ENCODE measurements around the gene CXCL14. TPM values are rescaled to one million over a fixed set of nuclear protein-coding genes. Genes with fewer than 3 reads are reported as not detected.

The CXCL14 gene, protein sequence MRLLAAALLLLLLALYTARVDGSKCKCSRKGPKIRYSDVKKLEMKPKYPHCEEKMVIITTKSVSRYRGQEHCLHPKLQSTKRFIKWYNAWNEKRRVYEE
- not detected for total RNA-seq

DNA sequence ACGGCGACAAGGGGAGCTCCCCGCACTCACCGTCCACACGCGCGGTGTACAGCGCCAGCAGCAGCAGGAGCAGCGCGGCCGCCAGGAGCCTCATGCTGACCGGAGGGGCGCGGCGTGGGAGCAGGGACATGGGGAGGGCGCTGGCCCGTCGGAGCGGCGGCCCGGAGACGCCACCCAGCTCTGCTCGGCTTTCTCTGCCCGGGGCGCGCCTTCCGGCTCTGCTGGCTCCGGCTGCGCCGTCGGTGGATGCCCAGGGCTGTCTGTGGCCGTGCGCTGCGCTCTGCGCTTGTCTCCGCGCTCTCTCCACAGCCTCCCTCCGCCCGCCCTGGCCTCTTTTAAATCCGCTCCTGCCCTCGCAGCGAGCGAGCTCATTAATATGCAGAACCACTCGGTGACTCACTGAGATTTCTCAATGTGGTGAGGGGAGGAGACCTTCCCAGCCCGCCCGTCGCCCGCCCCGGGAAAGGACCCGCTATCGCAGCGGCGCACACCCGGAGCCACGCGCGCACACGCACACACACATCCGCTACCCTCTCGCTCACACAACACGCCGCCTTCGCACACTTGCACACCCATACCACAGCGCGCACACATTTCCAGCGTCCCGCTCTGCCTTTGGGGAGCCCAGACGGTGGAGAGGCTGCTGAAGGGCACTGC lies at the start of gene CXCL14:
TSS of gene CXCL14 (minus strand) at position 307 of the 657 bp plus-strand sequence. CDS start at position 94, 213 bp downstream.
- Mint-ChIP-seq H3K27me3 (ENCODE audit: low read depth) (peaks cover 40% of the 10 kb centered on the region), H3K9me3 (no peaks in the 10 kb centered on the region), H3K4me3 (peak within 1 kb of the TSS in 1 of 2 donors; percentile 36), H3K4me1 (ENCODE audit: low read depth) (peaks cover 5% of the 10 kb centered on the region), H3K36me3 (ENCODE audit: insufficient read depth in 2 of 2) (no peaks in the 10 kb centered on the region), H3K27ac (no peak within 1 kb of the TSS)
- DNase-seq (peak in 1 of 2 donors; percentile 18), ATAC-seq (replicated peaks in 1 of 2) (peak; percentile 42 to 49)

DNA sequence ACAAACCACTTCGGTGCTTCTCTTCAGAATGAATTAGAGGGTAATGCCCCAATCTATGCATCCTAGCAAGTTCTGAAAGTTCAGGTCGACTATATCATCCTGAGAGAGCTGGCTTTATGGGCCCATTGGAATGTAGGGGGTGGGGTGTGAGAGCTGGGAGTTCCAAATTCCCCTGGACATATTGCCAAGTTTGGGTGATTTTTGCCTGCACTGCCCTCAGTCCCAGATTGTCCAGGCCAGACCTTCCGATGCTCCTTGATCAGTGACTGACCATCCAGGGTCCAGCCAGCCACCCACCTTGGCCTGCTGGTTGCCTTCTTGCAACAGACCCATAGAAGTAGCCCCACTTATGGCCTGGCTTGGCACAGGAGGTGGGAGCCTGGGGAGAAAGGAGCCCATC lies 47.8 kb upstream of the CXCL14 start:
- H3K27ac Mint-ChIP-seq = no peak overlapping the region
- no peak overlapping the region for H3K4me3 Mint-ChIP-seq
- H3K36me3 Mint-ChIP-seq (ENCODE audit: insufficient read depth in 2 of 2) = no peaks in the 10 kb centered on the region
- ATAC-seq (replicated peaks in 1 of 2) (no peak), DNase-seq (no peak)
- H3K4me1 Mint-ChIP-seq (ENCODE audit: low read depth) = no peaks in the 10 kb centered on the region
- H3K9me3 Mint-ChIP-seq = no peaks in the 10 kb centered on the region
- H3K27me3 Mint-ChIP-seq (ENCODE audit: low read depth) = peaks cover 5% of the 10 kb centered on the region

DNA sequence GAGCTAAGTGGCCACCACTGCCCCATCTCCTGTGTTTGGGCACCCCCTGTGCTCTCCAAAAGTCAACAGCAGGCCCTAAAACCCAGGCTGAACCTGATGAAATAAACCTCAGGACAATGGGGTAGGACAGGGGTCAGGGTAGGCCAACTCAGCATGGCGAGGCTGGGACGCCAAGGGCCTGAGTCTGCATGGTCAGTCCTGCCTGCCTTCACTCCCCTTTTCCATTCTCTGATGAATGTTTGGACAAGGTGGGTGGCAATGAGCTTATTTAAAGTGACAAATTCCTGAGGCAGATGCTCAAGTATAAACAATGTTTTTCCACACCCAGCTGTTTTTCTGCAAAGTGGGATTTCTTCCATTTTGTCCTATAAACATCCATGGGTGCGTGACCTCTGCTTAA lies 47.2 kb upstream of the CXCL14 start:
- H3K4me1 Mint-ChIP-seq (ENCODE audit: low read depth) = no peaks in the 10 kb centered on the region
- ATAC-seq (replicated peaks in 1 of 2) (no peak), DNase-seq (no peak)
- H3K27me3 Mint-ChIP-seq (ENCODE audit: low read depth) = peaks cover 5% of the 10 kb centered on the region
- H3K36me3 Mint-ChIP-seq (ENCODE audit: insufficient read depth in 2 of 2) = no peaks in the 10 kb centered on the region
- no peaks in the 10 kb centered on the region for H3K9me3 Mint-ChIP-seq
- H3K27ac Mint-ChIP-seq = no peak overlapping the region
- no peak overlapping the region for H3K4me3 Mint-ChIP-seq

DNA sequence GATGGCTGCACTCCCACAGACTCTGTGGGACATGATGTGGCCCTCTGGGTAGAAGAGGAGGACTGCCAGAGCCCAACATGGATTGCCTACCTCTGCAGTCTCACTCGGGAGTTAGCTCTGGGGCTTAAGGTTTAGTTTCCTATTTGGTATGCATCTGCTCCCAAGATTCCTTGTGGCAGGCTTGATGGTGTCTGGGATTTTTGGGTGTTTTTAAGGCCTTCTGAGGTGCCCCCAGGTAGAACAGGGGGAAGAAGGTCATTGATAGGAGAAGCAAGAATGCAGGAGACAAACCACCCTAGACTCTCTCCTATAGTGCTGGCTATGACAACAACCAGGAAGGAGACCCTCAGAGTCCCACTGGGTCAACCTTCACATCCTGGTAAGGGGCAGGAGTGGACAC lies 46.7 kb upstream of the CXCL14 start:
- Mint-ChIP-seq H3K4me3 (no peak overlapping the region), H3K27ac (no peak overlapping the region), H3K36me3 (ENCODE audit: insufficient read depth in 2 of 2) (no peaks in the 10 kb centered on the region), H3K9me3 (peaks cover 0 to 3% of the 10 kb centered on the region in 2 donors), H3K27me3 (ENCODE audit: low read depth) (peaks cover 5% of the 10 kb centered on the region), H3K4me1 (ENCODE audit: low read depth) (no peaks in the 10 kb centered on the region)
- ATAC-seq (replicated peaks in 1 of 2) (no peak), DNase-seq (no peak)

DNA sequence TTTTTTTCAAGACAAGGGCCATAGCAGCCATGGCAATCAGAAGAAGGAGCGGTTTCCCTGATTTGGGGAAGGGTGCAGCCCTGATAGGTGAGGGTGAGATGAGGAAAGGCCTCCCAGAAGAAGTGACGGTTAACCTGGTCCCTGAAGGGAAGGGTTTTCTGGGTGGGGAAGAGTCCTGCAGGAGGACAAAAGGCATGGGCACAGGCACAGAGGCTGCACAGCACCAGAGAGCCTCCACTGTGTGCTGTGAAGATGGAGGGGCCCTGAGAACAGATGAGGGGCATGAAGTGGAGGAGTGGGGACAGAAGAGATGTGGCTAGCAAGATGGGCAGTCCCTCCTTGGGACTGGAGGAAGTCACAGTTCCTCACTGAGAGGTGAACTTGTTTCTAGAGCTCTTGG lies 46.3 kb upstream of the CXCL14 start:
- no peaks in the 10 kb centered on the region for H3K4me1 Mint-ChIP-seq (ENCODE audit: low read depth)
- peaks cover 0 to 3% of the 10 kb centered on the region in 2 donors for H3K9me3 Mint-ChIP-seq
- no peak overlapping the region for H3K27ac Mint-ChIP-seq
- no peaks in the 10 kb centered on the region for H3K36me3 Mint-ChIP-seq (ENCODE audit: insufficient read depth in 2 of 2)
- peaks cover 5% of the 10 kb centered on the region for H3K27me3 Mint-ChIP-seq (ENCODE audit: low read depth)
- DNase-seq (no peak), ATAC-seq (replicated peaks in 1 of 2) (no peak)
- H3K4me3 Mint-ChIP-seq = no peak overlapping the region

DNA sequence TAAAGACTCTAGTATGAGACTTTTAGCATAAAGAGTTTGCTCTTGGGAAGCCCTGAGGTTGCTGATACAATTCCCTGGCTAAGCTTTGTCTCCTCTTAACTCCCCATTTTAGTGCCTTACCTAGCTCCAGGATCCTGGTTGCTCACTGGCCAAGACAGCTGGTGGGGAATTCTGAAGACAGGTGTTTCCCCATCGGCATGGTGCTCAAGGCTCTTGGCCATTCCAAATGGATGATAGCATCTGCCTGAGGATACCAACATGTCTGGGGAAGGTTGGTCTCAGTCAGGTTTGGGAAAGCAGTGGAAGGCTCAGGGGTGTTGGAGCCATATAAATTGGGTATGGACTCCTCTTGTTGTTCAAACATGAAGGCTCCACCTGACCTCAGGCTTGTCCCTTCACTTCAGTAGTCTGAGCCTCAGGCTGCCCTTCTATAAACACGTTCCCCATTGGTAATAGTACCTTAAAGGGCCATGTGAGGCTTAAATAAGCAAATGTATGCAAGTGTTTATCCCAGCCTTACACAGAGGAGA lies 44.5 kb upstream of the CXCL14 start:
- H3K4me1 Mint-ChIP-seq (ENCODE audit: low read depth) = no peaks in the 10 kb centered on the region
- H3K27ac Mint-ChIP-seq = no peak overlapping the region
- ATAC-seq (replicated peaks in 1 of 2) (no peak), DNase-seq (no peak)
- H3K27me3 Mint-ChIP-seq (ENCODE audit: low read depth) = peaks cover 9% of the 10 kb centered on the region
- no peak overlapping the region for H3K4me3 Mint-ChIP-seq
- H3K36me3 Mint-ChIP-seq (ENCODE audit: insufficient read depth in 2 of 2) = peaks cover 5 to 8% of the 10 kb centered on the region in 2 donors
- H3K9me3 Mint-ChIP-seq = peaks cover 9 to 10% of the 10 kb centered on the region in 2 donors

DNA sequence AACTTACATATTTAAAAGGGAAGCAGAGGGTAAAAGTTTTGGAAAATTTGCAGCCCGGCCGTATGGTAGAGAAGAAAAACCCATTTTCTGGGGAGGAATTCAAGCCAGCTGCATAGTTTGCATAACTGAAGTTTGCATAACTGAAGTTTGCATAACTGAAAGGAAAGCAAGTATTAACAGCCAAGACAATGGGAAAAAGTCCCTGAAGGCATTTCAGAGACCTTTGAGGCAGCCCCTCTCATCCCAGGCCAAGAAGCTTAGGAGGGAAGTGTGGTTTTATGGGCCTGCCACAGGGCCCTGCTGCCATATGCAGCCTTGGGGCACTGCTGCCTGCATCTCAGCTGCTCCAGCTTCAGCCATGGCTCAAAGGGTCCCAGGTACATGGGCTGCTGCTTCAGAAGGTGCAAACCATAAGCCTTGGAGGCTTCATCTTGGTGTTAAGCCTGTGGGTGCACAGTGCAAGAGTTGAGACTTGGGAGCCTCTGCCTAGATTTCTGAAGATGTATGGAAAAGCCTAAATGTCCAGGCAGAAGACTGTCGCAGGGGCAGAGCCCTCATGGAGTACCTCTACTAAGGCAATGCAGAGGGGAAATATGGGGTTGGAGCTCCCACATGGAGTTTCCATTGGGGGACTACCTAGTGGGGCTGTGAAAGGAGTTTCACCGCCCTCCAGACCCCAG lies 36.9 kb upstream of the CXCL14 start:
- no peak overlapping the region for H3K4me3 Mint-ChIP-seq

DNA sequence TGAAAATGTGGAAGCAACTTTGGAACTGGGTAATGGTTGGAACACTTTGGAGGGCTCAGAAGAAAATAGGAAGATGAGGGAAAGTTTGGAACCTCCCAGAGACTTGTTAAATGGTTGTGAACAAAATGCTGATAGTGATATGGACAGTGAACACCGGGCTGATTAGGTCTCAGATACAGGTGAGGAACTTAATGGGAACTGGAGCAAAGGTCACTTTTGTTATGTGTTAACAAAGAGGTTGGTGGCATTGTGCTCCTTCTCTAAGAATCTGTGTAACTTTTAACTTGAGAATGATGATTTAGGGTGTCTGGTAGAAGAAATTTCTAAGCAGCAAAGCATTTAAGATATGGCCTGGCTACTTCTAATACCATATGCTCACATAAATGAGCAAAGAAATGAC lies 36.4 kb upstream of the CXCL14 start:
- Mint-ChIP-seq H3K27ac (no peak overlapping the region), H3K27me3 (ENCODE audit: low read depth) (peaks cover 16% of the 10 kb centered on the region), H3K4me3 (no peak overlapping the region), H3K9me3 (peaks cover 10 to 17% of the 10 kb centered on the region in 2 donors), H3K36me3 (ENCODE audit: insufficient read depth in 2 of 2) (peaks cover 5 to 10% of the 10 kb centered on the region in 2 donors), H3K4me1 (ENCODE audit: low read depth) (no peaks in the 10 kb centered on the region)
- ATAC-seq (replicated peaks in 1 of 2) = no peak
- DNase-seq = no peak

More for the DNA sequence above, 36.9 kb upstream of the CXCL14 start:
- Mint-ChIP-seq H3K27me3 (ENCODE audit: low read depth) (peaks cover 16% of the 10 kb centered on the region), H3K36me3 (ENCODE audit: insufficient read depth in 2 of 2) (peaks cover 5 to 10% of the 10 kb centered on the region in 2 donors), H3K9me3 (peaks cover 12 to 17% of the 10 kb centered on the region in 2 donors), H3K27ac (no peak overlapping the region), H3K4me1 (ENCODE audit: low read depth) (no peaks in the 10 kb centered on the region)
- no peak for ATAC-seq (replicated peaks in 1 of 2)
- no peak for DNase-seq

DNA sequence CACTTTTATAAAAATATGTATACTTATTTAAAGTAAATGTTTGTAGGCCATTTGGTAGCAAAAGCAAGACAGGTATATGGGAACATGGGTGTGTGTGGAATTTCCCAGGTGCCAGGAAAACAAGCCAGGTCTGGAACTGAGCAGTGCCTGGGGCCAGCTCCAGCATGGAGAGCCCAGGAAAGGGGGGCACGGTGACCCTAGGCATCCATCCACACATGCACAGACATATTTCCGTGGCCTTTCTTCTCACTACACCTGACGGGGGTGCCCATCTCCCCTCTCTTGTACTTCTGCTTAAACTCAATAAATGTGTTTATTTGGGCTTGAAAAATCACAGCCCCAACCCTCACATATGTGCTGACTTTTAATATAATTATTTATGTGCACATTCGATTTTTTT lies 31.2 kb upstream of the CXCL14 start:
- DNase-seq = no peak
- peaks cover 0 to 2% of the 10 kb centered on the region in 2 donors for H3K9me3 Mint-ChIP-seq
- ATAC-seq (replicated peaks in 1 of 2) = no peak
- H3K4me3 Mint-ChIP-seq = no peak overlapping the region
- no peak overlapping the region for H3K27ac Mint-ChIP-seq
- peaks cover 20% of the 10 kb centered on the region for H3K27me3 Mint-ChIP-seq (ENCODE audit: low read depth)
- no peaks in the 10 kb centered on the region for H3K4me1 Mint-ChIP-seq (ENCODE audit: low read depth)
- no peaks in the 10 kb centered on the region for H3K36me3 Mint-ChIP-seq (ENCODE audit: insufficient read depth in 2 of 2)

DNA sequence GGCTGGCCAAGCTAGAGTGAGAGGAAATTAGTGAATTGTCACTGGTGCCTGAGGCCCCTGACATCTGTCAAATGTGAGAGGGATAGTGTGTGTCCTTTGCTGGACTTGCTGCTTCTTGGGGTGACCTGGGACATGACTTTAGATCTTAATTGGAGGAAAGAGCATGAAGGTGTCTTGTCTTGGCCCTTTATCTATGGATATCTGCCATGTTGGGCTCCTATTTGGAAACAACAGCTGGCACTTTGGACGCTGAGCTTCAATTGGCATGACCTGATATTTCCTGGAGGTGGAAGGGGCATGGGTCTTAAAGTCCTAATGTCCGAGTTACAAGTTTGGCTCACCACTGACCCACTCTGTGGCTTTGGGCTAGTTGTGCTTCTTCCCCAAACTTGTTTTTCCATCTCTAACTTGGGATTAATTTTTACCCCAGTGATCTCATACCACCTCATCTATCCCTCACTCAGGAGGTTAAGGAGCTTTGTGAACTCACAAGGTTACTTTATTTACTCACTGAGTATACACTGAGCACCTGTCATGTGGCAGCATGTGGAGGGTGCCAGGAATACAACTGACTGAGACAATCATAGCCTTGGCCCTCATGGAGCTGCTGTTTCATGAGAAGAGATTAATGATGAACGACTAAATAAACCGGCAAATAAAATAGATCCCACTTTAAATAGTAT lies 30.1 kb upstream of the CXCL14 start:
- H3K36me3 Mint-ChIP-seq (ENCODE audit: insufficient read depth in 2 of 2) = no peaks in the 10 kb centered on the region
- no peak overlapping the region for H3K4me3 Mint-ChIP-seq
- no peaks in the 10 kb centered on the region for H3K4me1 Mint-ChIP-seq (ENCODE audit: low read depth)
- H3K27me3 Mint-ChIP-seq (ENCODE audit: low read depth) = peaks cover 20% of the 10 kb centered on the region
- no peak overlapping the region for H3K27ac Mint-ChIP-seq
- H3K9me3 Mint-ChIP-seq = no peaks in the 10 kb centered on the region
- DNase-seq (no peak), ATAC-seq (replicated peaks in 1 of 2) (no peak)

DNA sequence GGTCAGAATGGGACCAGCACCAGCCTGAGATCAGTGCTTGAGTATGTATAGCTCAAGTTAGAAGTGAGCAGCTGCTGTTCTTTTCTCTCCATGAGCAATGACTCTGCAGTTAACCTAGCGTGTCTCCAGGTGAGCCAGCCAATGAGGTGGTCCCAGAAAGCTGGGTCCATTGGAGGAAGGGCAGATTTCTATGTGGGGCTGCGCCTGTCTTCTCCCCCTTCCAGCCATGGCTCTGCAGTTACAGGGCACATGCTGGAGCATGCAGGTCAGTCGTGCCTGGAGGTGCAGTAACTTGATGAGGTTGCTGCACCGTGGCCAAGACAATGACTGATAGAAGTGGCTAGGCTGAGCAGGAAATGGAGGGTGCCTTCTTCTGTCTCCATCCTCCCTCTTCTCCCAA lies 29.6 kb upstream of the CXCL14 start:
- DNase-seq = no peak
- Mint-ChIP-seq H3K36me3 (ENCODE audit: insufficient read depth in 2 of 2) (no peaks in the 10 kb centered on the region), H3K4me3 (no peak overlapping the region), H3K27me3 (ENCODE audit: low read depth) (peaks cover 20% of the 10 kb centered on the region), H3K9me3 (no peaks in the 10 kb centered on the region), H3K27ac (no peak overlapping the region), H3K4me1 (ENCODE audit: low read depth) (no peaks in the 10 kb centered on the region)
- no peak for ATAC-seq (replicated peaks in 1 of 2)

DNA sequence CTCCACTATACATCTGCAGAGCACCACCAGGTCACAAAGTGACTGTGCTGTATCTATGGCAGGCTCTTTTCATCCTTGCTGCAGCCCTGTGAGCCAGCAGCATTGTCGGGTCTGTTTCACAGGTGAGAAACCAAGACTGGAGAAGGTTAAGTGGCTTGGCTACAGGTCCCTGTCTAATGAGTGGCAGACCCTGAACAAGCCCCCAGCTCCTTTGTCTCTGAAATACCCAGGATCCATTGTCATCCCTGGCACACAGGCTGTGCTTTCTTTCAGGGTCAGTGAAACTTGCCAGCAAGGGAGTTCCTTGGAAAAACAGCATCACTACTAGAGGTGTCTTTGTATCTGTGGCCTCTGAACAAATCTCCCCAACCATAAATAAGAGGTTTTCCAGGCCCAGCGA lies 27.6 kb upstream of the CXCL14 start:
- Mint-ChIP-seq H3K27me3 (ENCODE audit: low read depth) (peaks cover 14% of the 10 kb centered on the region), H3K9me3 (no peaks in the 10 kb centered on the region), H3K4me1 (ENCODE audit: low read depth) (no peaks in the 10 kb centered on the region), H3K36me3 (ENCODE audit: insufficient read depth in 2 of 2) (no peaks in the 10 kb centered on the region), H3K27ac (no peak overlapping the region), H3K4me3 (no peak overlapping the region)
- ATAC-seq (replicated peaks in 1 of 2) (no peak), DNase-seq (no peak)

DNA sequence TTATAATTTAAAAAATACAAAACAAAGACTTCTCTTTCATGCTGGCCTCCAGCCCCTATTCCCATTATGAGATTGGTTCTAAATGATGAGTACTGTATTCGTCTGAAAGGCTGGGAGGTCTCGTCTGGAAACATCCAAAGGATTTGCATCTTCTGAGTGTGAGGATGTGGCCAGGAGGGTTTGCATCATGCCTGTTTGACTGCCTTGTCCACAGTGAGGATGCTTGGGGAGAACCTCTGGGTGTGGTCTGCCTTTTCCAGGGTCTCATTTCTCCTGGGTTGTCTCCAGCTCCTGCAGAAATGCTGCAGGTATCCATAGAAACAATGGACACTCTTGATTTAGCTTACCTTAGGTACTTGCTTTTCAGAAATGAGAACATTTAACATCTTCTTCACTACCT lies 26.4 kb upstream of the CXCL14 start:
- H3K27ac Mint-ChIP-seq = no peak overlapping the region

More for the DNA sequence above, 26.4 kb upstream of the CXCL14 start:
- Mint-ChIP-seq H3K4me3 (no peak overlapping the region), H3K9me3 (no peaks in the 10 kb centered on the region), H3K36me3 (ENCODE audit: insufficient read depth in 2 of 2) (no peaks in the 10 kb centered on the region), H3K4me1 (ENCODE audit: low read depth) (no peaks in the 10 kb centered on the region), H3K27me3 (ENCODE audit: low read depth) (peaks cover 14% of the 10 kb centered on the region)
- DNase-seq (no peak), ATAC-seq (replicated peaks in 1 of 2) (no peak)

Measured in activated T-cell treated with anti-CD3 and anti-CD28 coated beads, Interleukin-2, amount 50 U/mL, for 72 hours (primary cell).